HEK293 (cell line): ENCODE measurements around the gene FOLR1.

ENCODE experiments used
- CTCF ChIA-PET: fragments of 350-600 bp; formaldehyde crosslinking; extraction: SDS; loops from one replicate; lab custom pipeline; 2021; ENCODE audit warnings: antibody characterized with exemption; lab: Yijun Ruan, JAX
- POLR2A ChIA-PET: fragments of 300-600 bp; formaldehyde crosslinking; extraction: SDS; loops from one replicate; lab custom pipeline; 2020; ENCODE audit warnings: antibody characterized with exemption, inconsistent platforms; lab: Yijun Ruan, JAX
- H3K27ac ChIP-seq: fragments of 200-500 bp; sonication (Bioruptor generic); 2 replicates; pipeline ENCODE4 v1.5.1; 2014; ENCODE audit warnings: low read depth, low read length, control low read depth, inconsistent platforms; ENCODE audit errors: extremely low read depth
- H3K36me3 ChIP-seq, 2 experiments: fragments of 200-500 bp in 1 of 2; sonication (Bioruptor generic) in 1 of 2; 1 replicate in 1 of 2; 2 replicates in 1 of 2; pipeline ENCODE4 v1.5.1; 2014 to 2017; ENCODE audit warnings: inconsistent platforms in 2 of 2, low read length in 2 of 2; ENCODE audit not compliant: control insufficient read depth in 2 of 2, insufficient read depth in 1 of 2
- H3K4me1 ChIP-seq: fragments of 200-500 bp; sonication (Bioruptor generic); 2 replicates; pipeline ENCODE4 v1.5.1; 2014; ENCODE audit warnings: mild to moderate bottlenecking, low read length, inconsistent platforms; ENCODE audit not compliant: control insufficient read depth, insufficient read depth
- H3K4me3 ChIP-seq: 2 replicates; pipeline ENCODE4 v1.5.1; 2011; ENCODE audit warnings: low read depth, mild to moderate bottlenecking, control low read depth, low read length, moderate library complexity
- H3K9me3 ChIP-seq: fragments of 200-500 bp; sonication (Bioruptor generic); 2 replicates; pipeline ENCODE4 v1.5.1; 2014; ENCODE audit warnings: low read depth, low read length, inconsistent platforms; ENCODE audit not compliant: control insufficient read depth, insufficient read depth
- KLF9 ChIP-seq: fragments of 450-650 bp; formaldehyde crosslinking; IDR thresholded peaks from 2 replicates; pipeline ENCODE4 v1.5.1; 2016; ENCODE audit warnings: missing biosample characterization, missing genetic modification characterization, low read depth
- PRDM1 ChIP-seq: fragments of 450-650 bp; formaldehyde crosslinking; IDR thresholded peaks from 2 replicates; pipeline ENCODE4; 2016; ENCODE audit warnings: missing biosample characterization, missing genetic modification characterization
- YY1 ChIP-seq: fragments of 450-650 bp; formaldehyde crosslinking; IDR thresholded peaks from 2 replicates; pipeline ENCODE4 v1.5.1; 2018; ENCODE audit warnings: missing biosample characterization, missing genetic modification characterization
- ZFP69B ChIP-seq: fragments of 450-650 bp; formaldehyde crosslinking; IDR thresholded peaks from 2 replicates; pipeline ENCODE4 v1.5.1; 2016; ENCODE audit warnings: missing biosample characterization, missing genetic modification characterization
- ZNF133 ChIP-seq: fragments of 450-650 bp; formaldehyde crosslinking; IDR thresholded peaks from 2 replicates; pipeline ENCODE4 v1.5.1; 2016; ENCODE audit warnings: missing biosample characterization, missing genetic modification characterization
- ZNF211 ChIP-seq: fragments of 450-650 bp; formaldehyde crosslinking; IDR thresholded peaks from 2 replicates; pipeline ENCODE4 v1.5.1; 2016; ENCODE audit warnings: low read depth, missing biosample characterization, missing genetic modification characterization
- ZNF214 ChIP-seq: fragments of 450-650 bp; formaldehyde crosslinking; IDR thresholded peaks from 2 replicates; pipeline ENCODE4 v1.5.1; 2017; ENCODE audit warnings: missing biosample characterization, mild to moderate bottlenecking, missing genetic modification characterization, borderline replicate concordance
- ZNF24 ChIP-seq: fragments of 450-650 bp; formaldehyde crosslinking; IDR thresholded peaks from 2 replicates; pipeline ENCODE4 v1.5.1; 2016; ENCODE audit warnings: missing biosample characterization, missing genetic modification characterization
- ZNF266 ChIP-seq: fragments of 450-650 bp; formaldehyde crosslinking; IDR thresholded peaks from 2 replicates; pipeline ENCODE4 v1.5.1; 2016; ENCODE audit warnings: missing biosample characterization, missing genetic modification characterization, low read depth
- ZNF302 ChIP-seq: fragments of 450-650 bp; formaldehyde crosslinking; IDR thresholded peaks from 2 replicates; pipeline ENCODE4 v1.5.1; 2016; ENCODE audit warnings: missing biosample characterization, missing genetic modification characterization, low read depth
- ZNF404 ChIP-seq: fragments of 450-650 bp; formaldehyde crosslinking; IDR thresholded peaks from 2 replicates; pipeline ENCODE4 v1.5.1; 2017; ENCODE audit warnings: missing biosample characterization, missing genetic modification characterization
- ZNF473 ChIP-seq: fragments of 450-650 bp; formaldehyde crosslinking; IDR thresholded peaks from 2 replicates; pipeline ENCODE4 v1.5.1; 2017; ENCODE audit warnings: missing biosample characterization, missing genetic modification characterization
- ZNF544 ChIP-seq: fragments of 450-650 bp; formaldehyde crosslinking; IDR thresholded peaks from 2 replicates; pipeline ENCODE4 v1.5.0; 2017; ENCODE audit warnings: missing biosample characterization, missing genetic modification characterization
- ZNF560 ChIP-seq: fragments of 450-650 bp; formaldehyde crosslinking; IDR thresholded peaks from 2 replicates; pipeline ENCODE4 v1.5.1; 2017; ENCODE audit warnings: missing biosample characterization, missing genetic modification characterization, borderline replicate concordance
- ZNF654 ChIP-seq: fragments of 450-650 bp; formaldehyde crosslinking; IDR thresholded peaks from 2 replicates; pipeline ENCODE4 v1.5.1; 2016; ENCODE audit warnings: low read depth, missing biosample characterization, missing genetic modification characterization
- TF ChIP-seq, protein P1 (sequence below): fragments of 450-650 bp; formaldehyde crosslinking; IDR thresholded peaks from 2 replicates; pipeline ENCODE4 v1.5.1; 2017; ENCODE audit warnings: missing biosample characterization, missing genetic modification characterization
- TF ChIP-seq, protein P2 (sequence below): fragments of 450-650 bp; formaldehyde crosslinking; IDR thresholded peaks from 2 replicates; pipeline ENCODE4 v1.5.1; 2016; ENCODE audit warnings: missing biosample characterization, missing genetic modification characterization
- TF ChIP-seq, protein P3 (sequence below): fragments of 450-650 bp; formaldehyde crosslinking; IDR thresholded peaks from 2 replicates; pipeline ENCODE4 v1.5.1; 2017; ENCODE audit warnings: missing biosample characterization, missing genetic modification characterization
- TF ChIP-seq, protein P4 (sequence below): fragments of 450-650 bp; formaldehyde crosslinking; IDR thresholded peaks from 2 replicates; pipeline ENCODE4 v1.5.1; 2016; ENCODE audit warnings: missing biosample characterization, missing genetic modification characterization, borderline replicate concordance

FOLR1 gene

DNA sequence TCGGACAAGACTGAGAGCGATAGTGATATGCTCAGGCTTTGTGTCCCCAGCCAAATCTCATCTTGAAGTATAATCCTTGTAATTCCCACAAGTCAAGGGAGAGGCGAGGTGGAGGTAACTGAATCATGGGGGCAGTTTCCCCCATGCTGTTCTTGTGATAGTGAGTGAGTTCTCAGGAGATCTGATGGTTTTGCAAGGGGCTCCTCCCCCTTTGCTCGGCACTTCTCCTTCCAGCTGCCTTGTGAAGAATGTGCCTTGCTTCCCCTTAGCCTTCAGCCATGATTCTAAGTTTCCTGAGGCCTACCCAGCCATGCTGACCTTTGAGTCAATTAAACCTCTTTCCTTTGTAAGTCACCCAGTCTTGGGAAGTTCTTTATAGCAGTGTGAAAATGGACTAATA is 17.2 kb downstream of the FOLR1 start:
- Histone ChIP-seq H3K4me1 (no peaks in the 10 kb centered on the region), H3K4me3 (no peak overlapping the region), H3K9me3 (no peaks in the 10 kb centered on the region), H3K27ac (no peak overlapping the region)
- no peak for TF ChIP-seq ZNF24 (tag by site-specific recombination)
- no peak for TF ChIP-seq ZNF214
- no peak for TF ChIP-seq ZNF654 (tag by site-specific recombination)
- TF ChIP-seq, protein P1, sequence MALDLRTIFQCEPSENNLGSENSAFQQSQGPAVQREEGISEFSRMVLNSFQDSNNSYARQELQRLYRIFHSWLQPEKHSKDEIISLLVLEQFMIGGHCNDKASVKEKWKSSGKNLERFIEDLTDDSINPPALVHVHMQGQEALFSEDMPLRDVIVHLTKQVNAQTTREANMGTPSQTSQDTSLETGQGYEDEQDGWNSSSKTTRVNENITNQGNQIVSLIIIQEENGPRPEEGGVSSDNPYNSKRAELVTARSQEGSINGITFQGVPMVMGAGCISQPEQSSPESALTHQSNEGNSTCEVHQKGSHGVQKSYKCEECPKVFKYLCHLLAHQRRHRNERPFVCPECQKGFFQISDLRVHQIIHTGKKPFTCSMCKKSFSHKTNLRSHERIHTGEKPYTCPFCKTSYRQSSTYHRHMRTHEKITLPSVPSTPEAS (tag by site-specific recombination), result no peak
- TF ChIP-seq, protein P2, sequence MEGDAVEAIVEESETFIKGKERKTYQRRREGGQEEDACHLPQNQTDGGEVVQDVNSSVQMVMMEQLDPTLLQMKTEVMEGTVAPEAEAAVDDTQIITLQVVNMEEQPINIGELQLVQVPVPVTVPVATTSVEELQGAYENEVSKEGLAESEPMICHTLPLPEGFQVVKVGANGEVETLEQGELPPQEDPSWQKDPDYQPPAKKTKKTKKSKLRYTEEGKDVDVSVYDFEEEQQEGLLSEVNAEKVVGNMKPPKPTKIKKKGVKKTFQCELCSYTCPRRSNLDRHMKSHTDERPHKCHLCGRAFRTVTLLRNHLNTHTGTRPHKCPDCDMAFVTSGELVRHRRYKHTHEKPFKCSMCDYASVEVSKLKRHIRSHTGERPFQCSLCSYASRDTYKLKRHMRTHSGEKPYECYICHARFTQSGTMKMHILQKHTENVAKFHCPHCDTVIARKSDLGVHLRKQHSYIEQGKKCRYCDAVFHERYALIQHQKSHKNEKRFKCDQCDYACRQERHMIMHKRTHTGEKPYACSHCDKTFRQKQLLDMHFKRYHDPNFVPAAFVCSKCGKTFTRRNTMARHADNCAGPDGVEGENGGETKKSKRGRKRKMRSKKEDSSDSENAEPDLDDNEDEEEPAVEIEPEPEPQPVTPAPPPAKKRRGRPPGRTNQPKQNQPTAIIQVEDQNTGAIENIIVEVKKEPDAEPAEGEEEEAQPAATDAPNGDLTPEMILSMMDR (tag by site-specific recombination), result no peak
- TF ChIP-seq ZNF560 (tag by site-specific recombination), result no peak
- TF ChIP-seq ZNF133, result no peak
- no peak for TF ChIP-seq YY1
- no peak for TF ChIP-seq ZNF302 (tag by site-specific recombination)
- TF ChIP-seq ZNF473 (tag by site-specific recombination), result no peak
- no peak for TF ChIP-seq ZFP69B (tag by site-specific recombination)
- TF ChIP-seq, protein P3, sequence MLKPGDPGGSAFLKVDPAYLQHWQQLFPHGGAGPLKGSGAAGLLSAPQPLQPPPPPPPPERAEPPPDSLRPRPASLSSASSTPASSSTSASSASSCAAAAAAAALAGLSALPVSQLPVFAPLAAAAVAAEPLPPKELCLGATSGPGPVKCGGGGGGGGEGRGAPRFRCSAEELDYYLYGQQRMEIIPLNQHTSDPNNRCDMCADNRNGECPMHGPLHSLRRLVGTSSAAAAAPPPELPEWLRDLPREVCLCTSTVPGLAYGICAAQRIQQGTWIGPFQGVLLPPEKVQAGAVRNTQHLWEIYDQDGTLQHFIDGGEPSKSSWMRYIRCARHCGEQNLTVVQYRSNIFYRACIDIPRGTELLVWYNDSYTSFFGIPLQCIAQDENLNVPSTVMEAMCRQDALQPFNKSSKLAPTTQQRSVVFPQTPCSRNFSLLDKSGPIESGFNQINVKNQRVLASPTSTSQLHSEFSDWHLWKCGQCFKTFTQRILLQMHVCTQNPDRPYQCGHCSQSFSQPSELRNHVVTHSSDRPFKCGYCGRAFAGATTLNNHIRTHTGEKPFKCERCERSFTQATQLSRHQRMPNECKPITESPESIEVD, result no peak
- TF ChIP-seq, protein P4, sequence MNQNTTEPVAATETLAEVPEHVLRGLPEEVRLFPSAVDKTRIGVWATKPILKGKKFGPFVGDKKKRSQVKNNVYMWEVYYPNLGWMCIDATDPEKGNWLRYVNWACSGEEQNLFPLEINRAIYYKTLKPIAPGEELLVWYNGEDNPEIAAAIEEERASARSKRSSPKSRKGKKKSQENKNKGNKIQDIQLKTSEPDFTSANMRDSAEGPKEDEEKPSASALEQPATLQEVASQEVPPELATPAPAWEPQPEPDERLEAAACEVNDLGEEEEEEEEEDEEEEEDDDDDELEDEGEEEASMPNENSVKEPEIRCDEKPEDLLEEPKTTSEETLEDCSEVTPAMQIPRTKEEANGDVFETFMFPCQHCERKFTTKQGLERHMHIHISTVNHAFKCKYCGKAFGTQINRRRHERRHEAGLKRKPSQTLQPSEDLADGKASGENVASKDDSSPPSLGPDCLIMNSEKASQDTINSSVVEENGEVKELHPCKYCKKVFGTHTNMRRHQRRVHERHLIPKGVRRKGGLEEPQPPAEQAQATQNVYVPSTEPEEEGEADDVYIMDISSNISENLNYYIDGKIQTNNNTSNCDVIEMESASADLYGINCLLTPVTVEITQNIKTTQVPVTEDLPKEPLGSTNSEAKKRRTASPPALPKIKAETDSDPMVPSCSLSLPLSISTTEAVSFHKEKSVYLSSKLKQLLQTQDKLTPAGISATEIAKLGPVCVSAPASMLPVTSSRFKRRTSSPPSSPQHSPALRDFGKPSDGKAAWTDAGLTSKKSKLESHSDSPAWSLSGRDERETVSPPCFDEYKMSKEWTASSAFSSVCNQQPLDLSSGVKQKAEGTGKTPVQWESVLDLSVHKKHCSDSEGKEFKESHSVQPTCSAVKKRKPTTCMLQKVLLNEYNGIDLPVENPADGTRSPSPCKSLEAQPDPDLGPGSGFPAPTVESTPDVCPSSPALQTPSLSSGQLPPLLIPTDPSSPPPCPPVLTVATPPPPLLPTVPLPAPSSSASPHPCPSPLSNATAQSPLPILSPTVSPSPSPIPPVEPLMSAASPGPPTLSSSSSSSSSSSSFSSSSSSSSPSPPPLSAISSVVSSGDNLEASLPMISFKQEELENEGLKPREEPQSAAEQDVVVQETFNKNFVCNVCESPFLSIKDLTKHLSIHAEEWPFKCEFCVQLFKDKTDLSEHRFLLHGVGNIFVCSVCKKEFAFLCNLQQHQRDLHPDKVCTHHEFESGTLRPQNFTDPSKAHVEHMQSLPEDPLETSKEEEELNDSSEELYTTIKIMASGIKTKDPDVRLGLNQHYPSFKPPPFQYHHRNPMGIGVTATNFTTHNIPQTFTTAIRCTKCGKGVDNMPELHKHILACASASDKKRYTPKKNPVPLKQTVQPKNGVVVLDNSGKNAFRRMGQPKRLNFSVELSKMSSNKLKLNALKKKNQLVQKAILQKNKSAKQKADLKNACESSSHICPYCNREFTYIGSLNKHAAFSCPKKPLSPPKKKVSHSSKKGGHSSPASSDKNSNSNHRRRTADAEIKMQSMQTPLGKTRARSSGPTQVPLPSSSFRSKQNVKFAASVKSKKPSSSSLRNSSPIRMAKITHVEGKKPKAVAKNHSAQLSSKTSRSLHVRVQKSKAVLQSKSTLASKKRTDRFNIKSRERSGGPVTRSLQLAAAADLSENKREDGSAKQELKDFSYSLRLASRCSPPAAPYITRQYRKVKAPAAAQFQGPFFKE (tag by site-specific recombination), result no peak
- TF ChIP-seq ZNF544 (tag by site-specific recombination), result no peak
- no peak for TF ChIP-seq ZNF404 (tag by site-specific recombination)
- TF ChIP-seq PRDM1 (tag by site-specific recombination), result no peak
- no peak for TF ChIP-seq KLF9
- no peak for TF ChIP-seq ZNF266
- no peak for TF ChIP-seq ZNF211 (tag by site-specific recombination)
- TF ChIP-seq, all 188 proteins: peak for 0
- ChIA-PET CTCF (interaction anchor here (0.5 kb wide), 1 partner anchor 13 kb away, joined by 4 read pairs; no protein-coding TSS in a partner anchor), POLR2A (interaction anchor here (1.1 kb wide), 1 partner anchor 14 kb away, joined by 3 read pairs; no protein-coding TSS in a partner anchor)
- H3K36me3 ChIP-seq, result no peaks in the 10 kb centered on the region
